H9 (cell line): ENCODE data around the gene PLEKHA1. TPM values are rescaled to one million over a fixed set of nuclear protein-coding genes. Genes with fewer than 3 reads are reported as not detected.

ENCODE experiments used
- DNase-seq: peaks from one replicate; pipeline ENCODE4 v3.0.0-alpha.2; 2017
- H2AFZ ChIP-seq: one replicate; pipeline ENCODE4 v1.6.1; 2013; ENCODE audit warnings: mild to moderate bottlenecking, low read length, control low read depth, moderate library complexity
- H2AK5ac ChIP-seq: 2 replicates; pipeline ENCODE4 v1.6.1; 2013; ENCODE audit warnings: low read length, control low read depth, mixed read lengths; ENCODE audit not compliant: insufficient read length
- H2BK120ac ChIP-seq: one replicate; pipeline ENCODE4 v1.6.1; 2013; ENCODE audit warnings: low read depth, mild to moderate bottlenecking, low read length, control low read depth, inconsistent platforms; ENCODE audit not compliant: poor library complexity, severe bottlenecking
- H2BK12ac ChIP-seq: 2 replicates; pipeline ENCODE4 v1.6.1; 2013; ENCODE audit warnings: low read length, control low read depth, mixed read lengths, low read depth; ENCODE audit not compliant: insufficient read length
- H2BK15ac ChIP-seq: 2 replicates; pipeline ENCODE4 v1.6.1; 2013; ENCODE audit warnings: low read depth, low read length, control low read depth
- H2BK20ac ChIP-seq: one replicate; pipeline ENCODE4 v1.6.1; 2013; ENCODE audit warnings: low read depth, mild to moderate bottlenecking, low read length, control low read depth, inconsistent platforms; ENCODE audit not compliant: poor library complexity, severe bottlenecking
- H2BK5ac ChIP-seq: 2 replicates; pipeline ENCODE4 v1.6.1; 2013; ENCODE audit warnings: low read length, control low read depth, mixed read lengths; ENCODE audit not compliant: insufficient read length
- H3K14ac ChIP-seq: 2 replicates; pipeline ENCODE4 v1.6.1; 2013; ENCODE audit warnings: low read length, control low read depth; ENCODE audit not compliant: insufficient read depth
- H3K18ac ChIP-seq: 2 replicates; pipeline ENCODE4 v1.6.1; 2013; ENCODE audit warnings: low read depth, mild to moderate bottlenecking, mixed read lengths, low read length, control low read depth; ENCODE audit not compliant: insufficient read length
- H3K23ac ChIP-seq: 2 replicates; pipeline ENCODE4 v1.6.1; 2013; ENCODE audit warnings: low read length, control low read depth, mixed read lengths, low read depth; ENCODE audit not compliant: insufficient read length
- H3K23me2 ChIP-seq: 2 replicates; pipeline ENCODE4 v1.6.1; 2013; ENCODE audit warnings: low read depth, mild to moderate bottlenecking, mixed read lengths, low read length, control low read depth; ENCODE audit not compliant: insufficient read length, poor library complexity, severe bottlenecking
- H3K27ac ChIP-seq: 2 replicates; pipeline ENCODE4 v1.5.1; 2013; ENCODE audit warnings: low read length, control low read depth, mixed read lengths, low read depth; ENCODE audit not compliant: insufficient read length
- H3K27me3 ChIP-seq: 2 replicates; pipeline ENCODE4 v1.6.1; 2013; ENCODE audit warnings: low read length, control low read depth, inconsistent platforms; ENCODE audit not compliant: insufficient read depth
- H3K4ac ChIP-seq: 2 replicates; pipeline ENCODE4 v1.6.1; 2013; ENCODE audit warnings: low read depth, mild to moderate bottlenecking, control low read depth, inconsistent platforms, low read length, moderate library complexity
- H3K4me1 ChIP-seq: 2 replicates; pipeline ENCODE4 v1.6.1; 2013; ENCODE audit warnings: low read length, control low read depth, inconsistent platforms; ENCODE audit not compliant: insufficient read depth
- H3K4me2 ChIP-seq: 2 replicates; pipeline ENCODE4 v1.6.1; 2013; ENCODE audit warnings: low read length, control low read depth, mixed read lengths; ENCODE audit not compliant: insufficient read length, insufficient read depth
- H3K56ac ChIP-seq: 2 replicates; pipeline ENCODE4 v1.6.1; 2013; ENCODE audit warnings: low read depth, mild to moderate bottlenecking, mixed read lengths, low read length, control low read depth; ENCODE audit not compliant: insufficient read length
- H3K79me1 ChIP-seq: 2 replicates; pipeline ENCODE4 v1.6.1; 2013; ENCODE audit warnings: low read depth, mild to moderate bottlenecking, moderate library complexity, low read length, control low read depth, inconsistent platforms; ENCODE audit not compliant: insufficient read depth, poor library complexity, severe bottlenecking
- H3K79me2 ChIP-seq: 2 replicates; pipeline ENCODE4 v1.6.1; 2013; ENCODE audit warnings: low read length, control low read depth, inconsistent platforms; ENCODE audit not compliant: insufficient read depth
- H3K9ac ChIP-seq: 2 replicates; pipeline ENCODE4 v1.6.1; 2013; ENCODE audit warnings: low read length, control low read depth, mixed read lengths; ENCODE audit not compliant: insufficient read length; ENCODE audit errors: extremely low read depth
- H3K9me3 ChIP-seq: one replicate; pipeline ENCODE4 v1.6.1; 2013; ENCODE audit warnings: low read depth, low read length, inconsistent platforms; ENCODE audit not compliant: control insufficient read depth
- H3T11ph ChIP-seq: one replicate; pipeline ENCODE4 v1.6.1; 2013; ENCODE audit warnings: mild to moderate bottlenecking, low read length, control low read depth, inconsistent platforms
- H4K20me1 ChIP-seq: one replicate; pipeline ENCODE4 v1.6.1; 2013; ENCODE audit not compliant: control insufficient read depth, insufficient read length, insufficient read depth
- H4K5ac ChIP-seq: 2 replicates; pipeline ENCODE4 v1.6.1; 2013; ENCODE audit warnings: low read depth, mild to moderate bottlenecking, mixed read lengths, low read length, control low read depth; ENCODE audit not compliant: insufficient read length
- H4K8ac ChIP-seq: replicated peaks from 2 replicates; pipeline ENCODE4 v1.6.1; 2013; ENCODE audit warnings: low read length, control low read depth, mixed read lengths, low read depth; ENCODE audit not compliant: insufficient read length
- H4K91ac ChIP-seq: 2 replicates; pipeline ENCODE4 v1.6.1; 2013; ENCODE audit warnings: low read depth, mild to moderate bottlenecking, moderate library complexity, mixed read lengths, low read length, control low read depth; ENCODE audit not compliant: insufficient read length
- H3K27ac Mint-ChIP-seq, 3 experiments: 2 replicates in 2 of 3; 3 replicates in 1 of 3; pipeline ENCODE4 v1.8.0; 2020 to 2021; ENCODE audit warnings: mixed read lengths in 3 of 3, mild to moderate bottlenecking in 1 of 3, moderate library complexity in 1 of 3
- H3K27me3 Mint-ChIP-seq: 2 replicates; pipeline ENCODE4 v1.8.0; 2021; ENCODE audit warnings: low read depth, mild to moderate bottlenecking, moderate library complexity, mixed read lengths
- H3K36me3 Mint-ChIP-seq, 3 experiments: 2 replicates in 2 of 3; 3 replicates in 1 of 3; pipeline ENCODE4 v1.8.0; 2020 to 2021; ENCODE audit warnings: low read depth in 3 of 3, mixed read lengths in 3 of 3; ENCODE audit not compliant: insufficient read depth in 1 of 3
- H3K4me1 Mint-ChIP-seq, 2 experiments: 2 replicates each; pipeline ENCODE4 v1.8.0; 2020; ENCODE audit warnings: mixed read lengths in 2 of 2
- H3K4me3 Mint-ChIP-seq, 2 experiments: 2 replicates in 1 of 2; 3 replicates in 1 of 2; pipeline ENCODE4 v1.8.0; 2020 to 2021; ENCODE audit warnings: mild to moderate bottlenecking in 2 of 2, mixed read lengths in 2 of 2, moderate library complexity in 1 of 2
- H3K9me3 Mint-ChIP-seq, 2 experiments: 2 replicates in 1 of 2; 3 replicates in 1 of 2; pipeline ENCODE4 v1.8.0; 2020; ENCODE audit warnings: mild to moderate bottlenecking in 2 of 2, mixed read lengths in 2 of 2, moderate library complexity in 1 of 2
- WGBS: extraction: QIAGEN DNeasy Blood & Tissue Kit; methylation state at CpG from one replicate; pipeline ENCODE4 v1.1.7; 2013; ENCODE audit warnings: missing lambda C conversion rate, low lambda C conversion rate, mixed read lengths; ENCODE audit not compliant: insufficient read length; ENCODE audit errors: extremely low coverage; 5-methylcytosine and 5-hydroxymethylcytosine counted together
- total RNA-seq: library from RNA; stranded (reverse); gene quantifications from 2 replicates; pipeline ENCODE4 v1.2.1, GENCODE V29; 2021
- TF ChIP-seq, protein P1 (sequence below): fragments of 200-600 bp; sonication (generic); conservative IDR thresholded peaks from 3 replicates; pipeline ENCODE4 v1.8.0; 2021; ENCODE audit warnings: antibody characterized with exemption, mild to moderate bottlenecking

The PLEKHA1 gene
- total RNA-seq, 1 experiment from 2014 or later = 32.7 TPM

DNA sequence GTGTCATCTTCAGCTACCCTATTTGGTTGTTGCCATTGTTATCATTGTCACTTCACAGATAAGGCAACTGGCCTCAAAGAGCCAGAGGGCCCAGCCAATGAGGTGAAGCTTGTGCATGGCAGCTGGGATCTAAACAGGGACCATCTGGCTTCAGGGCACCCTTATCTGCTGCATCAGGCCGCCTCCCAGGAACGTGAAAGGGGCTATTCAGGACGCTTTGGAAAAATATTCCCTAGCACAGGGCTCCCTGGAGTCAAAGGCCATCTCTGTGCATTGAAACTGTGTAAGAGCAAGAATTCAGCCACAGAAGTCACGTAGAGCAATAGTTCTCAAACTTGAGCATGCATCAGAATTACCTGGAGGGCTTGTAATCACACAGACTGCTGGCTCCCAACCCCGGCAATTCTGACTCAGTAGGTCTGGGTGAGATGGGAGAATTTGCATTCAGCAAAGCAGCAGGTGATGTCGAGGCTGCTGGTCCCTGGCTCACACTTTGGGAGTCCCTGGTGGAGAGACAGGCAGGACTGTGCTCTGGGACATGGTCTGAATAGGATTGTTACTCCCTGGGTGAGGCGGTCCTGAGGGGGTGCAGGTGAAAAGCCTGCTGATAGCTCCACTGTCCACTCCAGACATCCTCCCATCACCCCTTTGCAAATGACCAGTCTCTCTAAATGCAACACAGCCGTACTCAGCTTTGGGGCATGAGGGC lies 21.5 kb upstream of the PLEKHA1 start:
- no peak overlapping the region for H3K56ac ChIP-seq
- no peaks in the 10 kb centered on the region for H3K27me3 ChIP-seq
- H2BK5ac ChIP-seq = no peak overlapping the region
- Mint-ChIP-seq H3K27ac (no peak overlapping the region), H3K9me3 (peaks cover 10 to 15% of the 10 kb centered on the region in 2 experiments; a peak in 4 of 5 replicates), H3K27me3 (peaks cover 16% of the 10 kb centered on the region), H3K36me3 (peaks cover 0 to 10% (median 4%) of the 10 kb centered on the region in 3 experiments; a peak in 4 of 7 replicates), H3K4me1 (peaks cover 21 to 28% of the 10 kb centered on the region in 2 experiments), H3K4me3 (no peak overlapping the region)
- no peak for DNase-seq
- TF ChIP-seq, protein P1, sequence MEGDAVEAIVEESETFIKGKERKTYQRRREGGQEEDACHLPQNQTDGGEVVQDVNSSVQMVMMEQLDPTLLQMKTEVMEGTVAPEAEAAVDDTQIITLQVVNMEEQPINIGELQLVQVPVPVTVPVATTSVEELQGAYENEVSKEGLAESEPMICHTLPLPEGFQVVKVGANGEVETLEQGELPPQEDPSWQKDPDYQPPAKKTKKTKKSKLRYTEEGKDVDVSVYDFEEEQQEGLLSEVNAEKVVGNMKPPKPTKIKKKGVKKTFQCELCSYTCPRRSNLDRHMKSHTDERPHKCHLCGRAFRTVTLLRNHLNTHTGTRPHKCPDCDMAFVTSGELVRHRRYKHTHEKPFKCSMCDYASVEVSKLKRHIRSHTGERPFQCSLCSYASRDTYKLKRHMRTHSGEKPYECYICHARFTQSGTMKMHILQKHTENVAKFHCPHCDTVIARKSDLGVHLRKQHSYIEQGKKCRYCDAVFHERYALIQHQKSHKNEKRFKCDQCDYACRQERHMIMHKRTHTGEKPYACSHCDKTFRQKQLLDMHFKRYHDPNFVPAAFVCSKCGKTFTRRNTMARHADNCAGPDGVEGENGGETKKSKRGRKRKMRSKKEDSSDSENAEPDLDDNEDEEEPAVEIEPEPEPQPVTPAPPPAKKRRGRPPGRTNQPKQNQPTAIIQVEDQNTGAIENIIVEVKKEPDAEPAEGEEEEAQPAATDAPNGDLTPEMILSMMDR = no peak
- H2AK5ac ChIP-seq = no peak overlapping the region
- H4K8ac ChIP-seq = no peak overlapping the region
- H3K14ac ChIP-seq = no peak overlapping the region
- no CpG with 5 or more reads among the region's 8 CpGs for WGBS
- no peaks in the 10 kb centered on the region for H4K20me1 ChIP-seq
- H3K9ac ChIP-seq = no peak overlapping the region
- no peak overlapping the region for H2BK12ac ChIP-seq
- H2BK15ac ChIP-seq = no peak overlapping the region
- H3T11ph ChIP-seq = no peak overlapping the region
- H3K27ac ChIP-seq = no peak overlapping the region
- H3K9me3 ChIP-seq = no peaks in the 10 kb centered on the region
- H2BK20ac ChIP-seq = no peak overlapping the region
- no peak overlapping the region for H2BK120ac ChIP-seq
- H3K23ac ChIP-seq = no peak overlapping the region
- H3K23me2 ChIP-seq = no peaks in the 10 kb centered on the region
- H4K91ac ChIP-seq = no peak overlapping the region
- H3K79me2 ChIP-seq = no peaks in the 10 kb centered on the region
- H3K4ac ChIP-seq = no peak overlapping the region
- H2AFZ ChIP-seq = no peak overlapping the region
- H3K4me1 ChIP-seq = no peaks in the 10 kb centered on the region; the same call in 1 of the 2 replicates
- no peaks in the 10 kb centered on the region for H3K79me1 ChIP-seq
- no peak overlapping the region for H3K18ac ChIP-seq
- no peak overlapping the region for H4K5ac ChIP-seq
- no peak overlapping the region for H3K4me2 ChIP-seq
